Activated CD8-positive, alpha-beta memory T cell treated with anti-CD3 and anti-CD28 coated beads, Interleukin-2, amount 50 U/mL, for 4 hours (primary cell): ENCODE data around the gene MST1R.
"Not testable (repeated sequence)": the region's sequence is repeated elsewhere in the genome, so short reads cannot be mapped to it uniquely, and the experiment has no call there.

Experiments
- DNase-seq: peaks from one replicate; pipeline ENCODE4 v3.0.0-alpha.2; 2020

The MST1R gene

DNA sequence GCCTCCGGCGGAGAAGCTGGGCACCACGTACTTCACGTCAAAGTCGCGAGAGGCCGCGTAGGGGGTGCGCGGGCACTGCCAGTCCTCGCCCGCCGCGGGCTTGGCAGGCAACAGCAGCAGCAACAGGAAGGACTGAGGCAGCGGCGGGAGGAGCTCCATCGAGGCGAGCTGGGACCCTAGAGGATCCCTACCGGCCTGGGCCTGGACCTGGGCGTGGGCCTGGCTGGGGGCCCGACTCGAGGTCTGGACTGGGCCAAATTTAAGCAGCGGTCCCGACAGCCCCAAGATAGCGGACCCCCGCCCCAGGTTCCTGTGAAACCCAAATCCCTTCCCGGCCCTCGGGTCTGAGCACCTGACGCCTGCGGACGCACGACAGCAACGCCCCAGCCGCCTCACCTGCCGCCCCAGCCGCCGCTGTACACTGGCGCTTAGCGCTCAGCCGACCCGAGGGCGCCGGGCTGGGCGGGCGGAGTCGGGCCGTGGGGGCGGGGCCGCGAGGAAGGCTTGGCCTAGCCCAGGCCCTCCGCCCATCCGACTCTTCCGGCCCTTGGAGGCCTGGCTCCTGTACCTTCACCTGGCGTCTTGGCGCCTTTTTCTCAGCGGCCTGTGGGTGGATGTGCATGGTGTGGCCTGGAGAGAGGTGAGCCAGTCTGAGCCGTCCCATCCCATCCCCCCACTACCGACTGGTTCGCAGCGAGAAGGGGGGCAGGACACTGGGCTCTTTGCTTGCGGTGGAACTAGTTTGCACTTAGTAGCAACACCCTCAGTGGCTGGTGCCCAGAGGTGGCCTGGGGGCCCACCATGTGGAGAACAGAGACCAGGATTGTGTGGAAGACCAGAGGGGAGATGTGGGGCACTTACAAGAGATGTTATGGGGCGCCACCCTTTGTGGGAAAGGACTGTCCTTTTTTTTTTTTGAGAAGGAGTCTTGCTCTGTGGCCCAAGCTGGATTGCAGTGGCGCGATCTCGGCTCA is at the start of gene MST1R:
Gene MST1R (minus strand): TSS at position 423 of the 974 bp plus-strand sequence. CDS start 264 bp downstream, at position 159.
- DNase-seq: peak; percentile 81

- no peak for DNase-seq
Observed at GRCh38 chr3:49952924-49953323, 49.3 kb upstream of the MST1R start.

GRCh38 chr3:49942651-49943050 is 39.0 kb upstream of the MST1R start:
- DNase-seq: no peak

DNA sequence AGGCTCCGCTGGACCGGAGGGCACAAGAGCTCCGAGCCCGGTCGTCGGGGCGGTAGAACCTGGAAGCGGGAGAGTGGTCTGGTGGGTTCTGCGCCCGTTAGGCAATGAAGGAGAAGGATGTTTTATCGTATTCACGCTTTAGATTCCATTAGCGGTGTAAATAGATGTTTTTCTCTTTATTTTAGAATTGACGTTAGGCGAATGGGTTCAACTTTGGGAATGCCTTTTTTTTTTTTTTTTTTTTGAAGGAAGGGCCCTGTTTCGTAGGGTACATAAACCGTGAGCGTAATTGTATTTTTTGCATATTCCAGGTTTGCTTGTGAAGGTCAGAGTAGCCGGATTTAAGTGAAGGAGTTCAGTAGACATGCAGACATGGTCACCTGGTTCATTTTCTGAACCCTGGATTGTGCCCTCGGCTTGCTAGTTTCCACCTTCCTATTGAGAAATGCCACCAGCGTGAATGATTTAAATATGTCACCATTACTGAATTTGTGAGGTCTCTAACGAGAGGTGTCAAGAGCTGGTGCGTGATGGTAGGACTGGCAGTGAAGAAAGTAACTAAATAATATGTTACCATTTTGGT is 37.1 kb upstream of the MST1R start:
- DNase-seq: no peak

DNA sequence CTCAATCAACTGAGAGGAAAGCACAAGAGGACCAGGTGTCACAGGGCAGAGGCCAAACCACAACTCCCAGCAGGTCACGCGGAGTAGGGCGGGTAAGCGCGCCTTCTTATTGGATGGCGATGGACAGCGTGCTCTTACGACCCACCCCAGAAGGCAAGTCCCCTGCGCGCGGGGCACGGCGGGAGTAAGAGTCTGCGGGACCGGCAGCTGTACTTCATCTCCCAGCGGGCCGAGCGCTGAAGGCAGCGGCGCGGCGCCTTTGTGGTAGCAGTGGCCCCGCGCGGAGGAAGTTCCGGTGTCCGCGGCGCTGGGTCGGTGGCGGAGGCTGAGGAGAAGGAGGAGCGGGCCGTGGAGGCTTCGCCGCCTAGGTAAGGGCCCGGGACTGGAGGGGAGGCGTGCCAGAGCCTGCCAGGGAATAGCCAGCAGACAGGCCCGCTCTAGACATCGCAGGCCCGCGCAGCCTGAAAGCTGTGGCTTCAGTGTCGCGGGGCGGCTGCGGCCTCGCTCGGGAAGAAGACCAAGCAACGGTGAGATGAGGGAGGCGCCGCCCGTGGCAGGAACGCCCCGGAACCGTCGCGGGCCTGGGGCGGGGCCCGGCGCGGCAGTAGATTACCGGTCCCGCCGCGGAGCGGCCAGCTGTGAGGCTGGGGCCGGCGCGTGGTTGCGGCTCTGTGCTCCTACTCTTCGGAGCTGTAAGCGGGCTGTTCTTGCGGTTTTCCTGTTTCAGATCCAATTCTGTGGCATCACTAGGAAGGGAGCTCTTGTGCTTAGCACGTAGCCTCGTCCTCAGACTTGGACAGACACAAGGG is 36.4 kb upstream of the MST1R start, which contains the start of gene RBM6:
Gene RBM6 (plus strand): TSS at position 293 of the 809 bp plus-strand sequence. CDS start 22,492 bp downstream, outside the sequence.
- DNase-seq: peak; percentile 92

DNA sequence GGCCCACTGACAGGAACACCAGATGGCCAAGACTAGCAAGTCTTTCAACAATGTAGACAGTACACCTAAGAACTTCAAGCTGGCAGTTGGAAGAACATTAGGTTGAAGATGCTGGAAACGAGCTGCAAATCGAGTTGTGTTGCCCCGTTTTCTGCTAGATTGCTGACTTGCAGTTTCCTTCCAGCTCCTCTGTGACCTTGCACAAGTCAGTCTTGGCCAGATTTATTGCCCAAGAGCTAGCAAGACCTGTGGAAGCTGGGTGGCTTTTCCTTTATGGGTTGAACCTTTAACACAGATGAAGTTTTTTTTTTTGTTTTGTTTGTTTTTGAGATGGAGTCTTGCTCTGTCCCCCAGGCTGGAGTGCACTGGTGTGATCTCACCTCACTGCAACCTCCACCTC is 33.4 kb upstream of the MST1R start:
- no peak for DNase-seq

DNA sequence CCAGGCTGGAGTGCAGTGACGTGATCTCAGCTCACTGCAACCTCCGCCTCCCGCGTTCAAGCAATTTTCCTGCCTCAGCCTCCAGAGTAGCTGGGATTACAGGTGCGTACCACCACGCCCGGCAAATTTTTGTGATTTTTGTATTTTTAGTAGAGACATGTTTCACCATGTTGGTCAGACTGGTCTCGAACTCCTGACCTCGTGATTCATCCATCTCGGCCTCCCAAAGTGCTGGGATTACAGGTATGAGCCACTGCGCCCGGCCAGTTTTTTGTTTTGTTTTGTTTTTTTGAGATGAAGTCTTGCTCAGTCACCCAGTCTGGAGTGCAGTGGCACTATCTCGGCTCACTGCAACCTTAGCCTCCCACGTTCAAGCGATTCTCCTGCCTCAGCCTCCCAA is 28.6 kb upstream of the MST1R start:
- DNase-seq: not testable (repeated sequence)

GRCh38 chr3:49930922-49931321 is 27.2 kb upstream of the MST1R start:
- DNase-seq: no peak

DNA sequence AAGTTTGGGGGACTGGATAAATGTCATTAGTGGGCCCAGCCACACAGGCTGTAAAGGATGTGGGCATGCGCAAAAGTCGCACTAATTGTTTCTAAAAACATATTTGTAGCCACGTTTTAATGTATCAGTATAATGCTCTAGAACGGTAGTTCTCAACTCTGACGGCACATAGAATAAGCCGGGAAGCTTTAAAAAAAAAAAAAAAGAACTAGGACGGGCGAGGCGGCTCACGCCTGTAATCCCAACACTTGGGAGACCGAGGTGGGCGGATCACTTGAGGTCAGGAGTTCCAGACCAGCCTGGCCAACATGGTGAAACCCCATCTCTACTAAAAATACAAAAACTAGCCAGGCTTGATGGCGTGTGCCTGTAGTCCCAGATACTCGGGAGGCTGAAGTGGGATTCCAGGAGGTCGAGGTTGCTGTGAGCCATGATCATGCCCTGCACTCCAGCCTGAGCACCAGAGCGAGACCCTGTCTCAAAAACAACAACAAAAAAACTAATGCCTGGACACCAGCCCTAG is 26.6 kb upstream of the MST1R start:
- no peak for DNase-seq

GRCh38 chr3:49929291-49930167 is 25.9 kb upstream of the MST1R start, which contains the start of gene MON1A:
Gene MON1A, minus strand, starts transcription at chr3:49929811. Its CDS starts 16,465 bp downstream, at chr3:49913346.
- DNase-seq: peak; percentile 91

GRCh38 chr3:49928481-49929017 is 24.9 kb upstream of the MST1R start:
- no peak for DNase-seq

DNA sequence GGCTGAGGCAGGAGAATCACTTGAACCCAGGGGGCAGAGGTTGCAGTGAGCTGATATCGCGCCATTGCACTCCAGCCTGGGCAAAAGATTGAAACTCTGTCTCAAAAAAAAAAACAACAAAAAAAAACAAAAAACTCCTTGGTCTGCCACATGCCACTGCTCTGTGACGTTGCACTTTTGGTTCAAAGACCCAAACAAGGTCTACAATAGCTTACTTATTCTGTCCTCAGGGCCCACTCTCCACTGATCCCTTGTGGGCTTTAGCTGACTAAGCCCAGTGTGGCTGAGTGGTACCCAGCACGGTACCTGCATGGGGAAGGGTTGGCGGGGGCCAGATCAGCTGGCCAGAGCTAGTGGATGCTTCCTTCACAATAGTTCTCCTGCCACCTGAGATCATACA is 24.1 kb upstream of the MST1R start:
- no peak for DNase-seq

DNA sequence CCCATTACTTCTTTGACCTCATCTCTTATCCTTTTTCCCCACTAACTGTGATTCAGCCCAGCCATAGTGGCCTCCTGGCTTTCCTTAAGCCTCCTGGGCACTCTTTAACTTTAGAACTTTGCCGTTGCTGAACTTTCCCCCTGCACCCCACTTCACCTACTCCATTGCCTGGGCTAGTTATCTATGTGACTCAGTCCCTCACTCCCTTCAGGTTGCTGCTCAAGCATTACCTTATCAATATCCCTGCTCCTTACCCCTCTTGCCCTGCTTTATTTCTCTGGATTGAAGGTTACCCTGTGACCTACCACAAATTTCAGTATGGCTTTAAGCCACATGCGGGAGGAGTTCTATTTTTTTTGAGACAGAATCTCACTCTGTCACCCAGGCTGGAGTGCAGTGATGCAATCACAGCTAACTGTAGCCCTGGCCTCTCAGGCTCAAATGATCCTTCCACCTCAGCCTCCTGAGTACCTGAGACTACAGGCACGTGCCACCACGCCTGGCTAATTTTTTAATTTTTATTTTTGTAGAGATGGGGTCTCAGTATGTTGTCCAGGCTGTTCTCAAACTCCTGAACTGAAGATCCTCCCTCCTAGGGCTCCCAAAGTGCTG is 22.6 kb upstream of the MST1R start:
- DNase-seq: no peak

DNA sequence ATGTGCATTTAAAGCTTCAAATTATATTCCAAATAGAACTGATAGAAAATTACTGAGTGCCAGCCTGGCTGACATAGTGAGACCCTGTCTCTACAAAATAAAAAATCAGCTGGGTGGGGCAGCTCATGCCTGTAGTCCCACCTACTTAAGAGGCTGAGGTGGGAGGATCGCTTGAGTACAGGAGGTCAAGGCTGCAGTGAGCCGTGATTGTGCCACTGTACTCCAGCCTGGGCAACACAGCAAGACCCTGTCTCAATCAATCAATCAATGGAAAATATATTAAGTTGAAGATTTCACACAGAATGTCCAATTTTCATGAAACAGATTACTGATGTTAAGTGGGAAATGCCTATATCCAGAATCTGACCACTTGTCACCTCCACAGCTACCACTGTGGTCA is 21.8 kb upstream of the MST1R start:
- no peak for DNase-seq

DNA sequence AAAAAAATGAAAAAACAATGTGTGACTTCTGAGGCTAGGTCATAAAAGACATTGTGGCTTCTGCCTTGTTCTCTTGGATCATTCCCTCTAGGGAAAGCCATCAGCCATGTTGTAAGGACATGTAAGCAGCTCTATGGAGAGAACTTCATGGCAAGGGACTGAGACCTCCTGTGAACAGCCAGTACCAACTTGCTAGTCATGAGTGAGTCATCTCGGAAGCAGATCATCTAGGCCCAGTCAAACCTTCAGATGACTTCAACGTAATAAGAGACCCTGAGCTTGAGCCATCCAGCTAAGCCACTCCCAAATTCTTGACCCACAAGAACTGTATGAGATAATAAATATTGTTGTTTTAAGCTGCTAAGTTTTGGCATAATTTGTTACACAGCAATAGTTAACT is 21.0 kb upstream of the MST1R start:
- DNase-seq: no peak

DNA sequence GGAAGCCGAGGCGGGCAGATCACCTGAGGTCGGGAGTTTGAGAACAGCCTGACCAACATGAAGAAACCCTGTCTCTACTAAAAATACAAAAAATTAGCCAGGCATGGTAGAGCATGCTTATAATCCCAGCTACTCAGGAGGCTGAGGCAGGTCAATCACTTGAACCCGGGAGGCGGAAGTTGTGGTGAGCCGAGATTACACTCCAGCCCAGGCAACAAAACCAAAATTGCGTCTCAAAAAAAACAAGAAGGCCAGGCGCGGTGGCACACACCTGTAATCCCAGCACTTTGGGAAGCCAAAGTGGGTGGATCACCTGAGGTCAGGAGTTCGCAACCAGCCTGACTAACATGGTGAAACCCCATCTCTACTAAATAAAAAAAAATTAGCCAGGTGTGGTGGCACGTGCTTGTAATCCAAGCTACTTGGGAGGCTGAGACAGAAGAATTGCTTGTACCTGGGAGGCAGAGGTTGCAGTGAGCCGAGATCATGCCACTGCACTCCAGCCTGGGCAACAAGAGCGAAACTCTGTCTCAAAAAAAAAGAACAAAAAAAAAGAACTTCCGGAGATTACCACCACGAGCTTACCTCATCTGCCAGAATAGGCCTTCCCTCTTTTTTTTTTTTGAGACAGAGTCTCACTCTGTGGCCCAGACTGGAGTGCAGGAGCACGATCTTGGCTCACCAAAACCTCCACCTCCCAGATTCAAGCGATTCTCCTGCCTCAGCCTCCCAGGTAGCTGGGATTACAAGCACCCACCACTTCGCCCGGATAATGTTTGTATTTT is 14.3 kb upstream of the MST1R start:
- not testable (repeated sequence) for DNase-seq

DNA sequence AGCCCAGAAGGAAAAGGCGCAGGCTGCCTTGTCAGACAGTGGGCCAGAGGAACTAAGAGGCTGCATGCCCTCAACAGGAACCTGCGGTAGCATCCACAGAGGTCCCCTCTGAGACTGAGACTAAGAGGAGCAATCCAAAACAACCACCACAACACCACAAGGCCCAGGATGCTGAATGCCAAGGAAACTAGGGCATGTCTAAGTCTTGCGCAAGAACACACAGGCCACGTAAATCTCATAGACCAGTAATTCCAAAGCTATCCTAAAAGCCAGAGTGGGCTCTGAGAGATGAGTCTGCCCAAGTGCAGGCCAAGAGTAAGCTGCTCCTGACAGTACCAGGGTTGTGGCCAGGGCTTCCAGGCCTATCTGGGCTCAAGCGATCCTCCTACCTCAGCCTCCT is 13.0 kb upstream of the MST1R start:
- no peak for DNase-seq

DNA sequence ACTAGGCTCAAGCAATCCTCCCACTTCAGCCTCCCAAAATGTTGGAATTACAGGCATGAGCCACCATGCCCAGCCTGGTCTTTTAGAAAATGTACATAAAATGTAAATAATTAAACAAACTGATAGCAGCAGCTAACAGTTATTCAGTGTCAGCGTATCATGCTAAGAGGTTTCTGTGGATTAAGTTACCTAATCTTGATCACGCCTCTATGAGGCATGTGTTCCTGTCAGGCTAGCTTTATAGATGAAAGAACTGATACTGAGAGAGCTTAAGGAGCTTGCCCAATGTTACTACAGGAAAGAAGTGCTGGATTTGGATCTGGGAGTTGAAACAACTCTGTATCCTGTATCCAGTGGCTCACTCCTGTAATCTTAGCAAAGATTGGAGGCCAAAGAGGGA is 11.2 kb upstream of the MST1R start:
- DNase-seq: no peak

DNA sequence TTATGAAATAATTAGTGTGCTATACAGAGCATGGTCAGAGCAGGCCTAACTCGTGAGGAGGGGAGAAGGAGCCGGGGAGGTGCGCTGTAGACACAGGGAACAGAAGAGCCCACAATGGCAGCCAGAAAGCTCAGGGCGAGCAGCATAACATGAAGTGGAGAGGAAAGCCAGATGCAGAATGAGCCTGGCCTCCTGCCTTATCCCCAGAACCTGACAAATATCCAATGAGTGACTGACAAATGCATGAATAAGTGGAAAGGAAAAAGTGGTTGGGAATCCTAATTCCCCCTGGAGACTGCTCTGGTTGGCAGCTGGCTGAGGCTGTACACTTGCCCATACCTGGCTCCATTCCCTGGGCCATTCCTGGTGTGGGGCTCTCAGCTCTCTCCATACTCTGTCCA is 9.2 kb upstream of the MST1R start:
- no peak for DNase-seq

- no peak for DNase-seq
Observed at GRCh38 chr3:49911611-49912010, 7.9 kb upstream of the MST1R start.

GRCh38 chr3:49911124-49911420 is 7.4 kb upstream of the MST1R start:
- DNase-seq: no peak
